GM18873 (cell line): ENCODE measurements around the gene NLGN3.

Source experiments
- ATAC-seq: cut with Tn5 transposase; IDR thresholded peaks from one replicate; pipeline ENCODE4 v1.9.1; 2021; ENCODE audit warnings: mild to moderate bottlenecking, moderate library complexity, moderate number of reproducible peaks; ENCODE audit not compliant: unreplicated experiment, low FRiP score

The NLGN3 gene

GRCh38 chrX:71144651-71145050 is at the start of gene NLGN3:
Gene NLGN3 (plus strand): TSS chrX:71144841. CDS start chrX:71147750, 2,909 bp downstream.
- ATAC-seq = no peak

- ATAC-seq = no peak
These were observed 49.6 kb upstream of the NLGN3 start for GRCh38 chrX:71095033-71095432.

- peak; percentile 77 for ATAC-seq
These were observed 49.1 kb upstream of the NLGN3 start, which contains the start of gene FOXO4 for GRCh38 chrX:71095555-71095980. Gene FOXO4 (plus strand): TSS chrX:71095851. CDS start chrX:71096529, 678 bp downstream.

GRCh38 chrX:71095981-71096759 is 48.5 kb upstream of the NLGN3 start:
- ATAC-seq = no peak

DNA sequence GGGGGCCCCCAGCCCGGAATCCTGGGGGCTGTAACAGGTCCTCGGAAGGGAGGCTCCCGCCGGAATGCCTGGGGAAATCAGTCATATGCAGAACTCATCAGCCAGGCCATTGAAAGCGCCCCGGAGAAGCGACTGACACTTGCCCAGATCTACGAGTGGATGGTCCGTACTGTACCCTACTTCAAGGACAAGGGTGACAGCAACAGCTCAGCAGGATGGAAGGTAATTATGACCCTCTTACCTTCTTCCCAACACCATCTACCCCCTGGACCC is 47.9 kb upstream of the NLGN3 start:
- ATAC-seq = no peak

DNA sequence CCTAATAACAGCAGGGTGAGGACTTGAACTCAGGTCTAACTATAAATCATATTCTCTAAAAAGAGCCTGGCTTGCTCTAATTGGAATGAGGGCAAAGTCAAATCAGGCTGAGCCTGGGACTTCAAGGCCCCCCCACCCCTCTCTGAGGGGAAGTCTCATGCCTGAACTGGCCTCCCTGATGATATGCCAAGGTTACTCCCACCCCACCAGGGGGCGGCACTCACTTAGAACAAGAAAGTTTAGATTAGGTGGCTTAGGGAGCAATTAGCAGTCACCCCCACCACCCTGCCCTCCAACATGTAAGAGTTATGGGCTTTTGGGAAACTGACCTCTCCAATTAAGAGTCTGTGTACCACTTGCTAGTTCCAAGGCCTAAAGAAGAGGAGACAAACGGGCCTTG is 46.3 kb upstream of the NLGN3 start:
- no peak for ATAC-seq

DNA sequence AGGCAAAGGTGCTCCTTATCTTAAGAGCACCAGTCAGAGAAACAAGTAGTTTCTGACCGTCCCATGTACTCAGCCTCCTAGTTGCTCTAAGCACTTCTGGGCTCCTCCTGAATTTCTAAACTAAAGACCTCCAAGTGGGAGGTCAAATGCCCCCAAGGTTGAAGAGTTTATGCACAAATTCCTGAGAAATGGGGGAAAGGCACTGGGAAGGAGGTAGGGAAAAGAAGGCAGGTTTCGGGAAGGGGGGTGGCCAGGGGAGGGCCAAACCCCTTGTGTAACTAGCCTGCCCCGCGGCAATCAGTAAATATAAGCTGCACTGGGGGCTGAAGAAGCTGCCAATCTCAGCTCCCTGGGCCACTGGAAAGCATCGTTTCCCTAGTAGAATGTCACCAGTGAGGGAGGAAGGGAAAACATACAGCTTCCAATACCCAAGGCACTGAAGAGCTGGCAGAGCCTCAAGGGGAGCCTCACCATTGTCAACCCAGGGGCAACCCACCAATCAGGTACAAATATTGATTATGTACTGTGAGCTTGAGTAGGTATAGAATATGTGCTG is 45.6 kb upstream of the NLGN3 start:
- no peak for ATAC-seq

GRCh38 chrX:71099736-71100135 is 44.9 kb upstream of the NLGN3 start:
- no peak for ATAC-seq

DNA sequence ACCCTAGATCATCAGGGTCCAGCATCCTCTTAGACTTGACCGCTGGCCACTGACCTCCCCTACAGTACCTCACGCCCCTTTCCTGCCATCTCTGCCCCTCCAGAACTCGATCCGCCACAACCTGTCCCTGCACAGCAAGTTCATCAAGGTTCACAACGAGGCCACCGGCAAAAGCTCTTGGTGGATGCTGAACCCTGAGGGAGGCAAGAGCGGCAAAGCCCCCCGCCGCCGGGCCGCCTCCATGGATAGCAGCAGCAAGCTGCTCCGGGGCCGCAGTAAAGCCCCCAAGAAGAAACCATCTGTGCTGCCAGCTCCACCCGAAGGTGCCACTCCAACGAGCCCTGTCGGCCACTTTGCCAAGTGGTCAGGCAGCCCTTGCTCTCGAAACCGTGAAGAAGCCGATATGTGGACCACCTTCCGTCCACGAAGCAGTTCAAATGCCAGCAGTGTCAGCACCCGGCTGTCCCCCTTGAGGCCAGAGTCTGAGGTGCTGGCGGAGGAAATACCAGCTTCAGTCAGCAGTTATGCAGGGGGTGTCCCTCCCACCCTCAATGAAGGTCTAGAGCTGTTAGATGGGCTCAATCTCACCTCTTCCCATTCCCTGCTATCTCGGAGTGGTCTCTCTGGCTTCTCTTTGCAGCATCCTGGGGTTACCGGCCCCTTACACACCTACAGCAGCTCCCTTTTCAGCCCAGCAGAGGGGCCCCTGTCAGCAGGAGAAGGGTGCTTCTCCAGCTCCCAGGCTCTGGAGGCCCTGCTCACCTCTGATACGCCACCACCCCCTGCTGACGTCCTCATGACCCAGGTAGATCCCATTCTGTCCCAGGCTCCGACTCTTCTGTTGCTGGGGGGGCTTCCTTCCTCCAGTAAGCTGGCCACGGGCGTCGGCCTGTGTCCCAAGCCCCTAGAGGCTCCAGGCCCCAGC is 43.8 kb upstream of the NLGN3 start:
- no peak for ATAC-seq

GRCh38 chrX:71102292-71102691 is 42.3 kb upstream of the NLGN3 start:
- ATAC-seq = no peak

- no peak for ATAC-seq
These were observed 41.3 kb upstream of the NLGN3 start for GRCh38 chrX:71103110-71103983.

DNA sequence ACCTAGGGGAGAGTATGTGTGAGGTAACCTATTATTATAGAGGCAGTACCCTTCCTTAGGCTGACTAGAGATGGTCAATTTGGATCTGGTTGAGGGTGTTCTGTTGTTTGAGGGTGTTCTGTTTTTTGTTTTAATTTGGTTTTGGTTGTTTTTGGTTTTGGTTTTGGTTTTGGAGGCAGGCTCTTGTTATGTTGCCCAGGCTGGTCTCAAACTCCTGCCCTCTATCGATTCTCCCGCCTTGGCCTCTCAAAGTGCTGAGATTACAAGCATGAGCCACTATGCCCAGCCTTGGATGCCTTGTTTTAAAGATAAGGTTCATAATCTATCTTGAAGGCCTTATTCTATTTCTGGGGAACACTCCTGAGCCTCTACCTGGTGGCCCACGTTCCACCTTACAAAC is 39.0 kb upstream of the NLGN3 start:
- no peak for ATAC-seq

DNA sequence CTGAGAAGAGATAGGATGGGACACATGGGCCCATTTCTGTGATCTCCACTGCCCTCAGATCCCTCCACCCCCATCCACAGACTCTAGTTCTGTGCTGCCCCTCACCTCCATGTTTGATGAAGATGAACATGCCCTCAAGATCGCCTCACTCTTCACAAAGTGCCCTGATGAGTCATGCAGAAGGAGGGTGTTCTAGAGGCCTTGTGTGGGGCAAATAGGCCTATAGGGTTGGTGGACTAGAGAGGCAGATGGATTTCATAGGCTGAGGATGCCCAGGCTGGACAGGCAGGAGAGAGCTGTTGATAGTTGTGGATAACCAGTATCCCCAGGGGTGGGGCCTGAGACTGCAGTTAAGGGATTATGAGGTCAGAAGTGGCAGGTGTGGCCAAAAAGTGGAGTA is 38.2 kb upstream of the NLGN3 start, which contains the start of gene CXorf65:
TSS of gene CXorf65 (minus strand) at position 314 of the 400 bp plus-strand sequence. CDS start at position 130, 184 bp downstream.
- no peak for ATAC-seq

DNA sequence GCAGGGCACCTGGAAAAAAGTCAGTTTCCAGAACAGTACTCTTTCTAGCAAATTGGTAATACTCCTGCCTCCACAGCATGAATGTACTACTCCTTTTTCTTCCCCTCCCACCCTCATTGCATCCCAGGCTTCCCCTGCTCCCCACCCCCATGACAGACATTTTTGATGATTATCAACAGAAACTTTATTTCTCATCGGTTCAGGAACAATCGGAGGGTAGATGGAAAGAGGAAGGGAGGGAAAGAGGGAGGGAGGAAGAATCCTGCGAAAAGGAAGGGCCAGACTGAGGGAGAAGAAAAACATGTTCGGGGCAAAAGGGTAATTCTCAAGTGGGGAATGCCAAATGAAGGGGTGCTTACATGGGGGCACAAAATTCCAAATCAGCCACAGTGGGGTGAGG is 37.4 kb upstream of the NLGN3 start:
- no peak for ATAC-seq

GRCh38 chrX:71107762-71108360 is 36.8 kb upstream of the NLGN3 start:
- no peak for ATAC-seq

DNA sequence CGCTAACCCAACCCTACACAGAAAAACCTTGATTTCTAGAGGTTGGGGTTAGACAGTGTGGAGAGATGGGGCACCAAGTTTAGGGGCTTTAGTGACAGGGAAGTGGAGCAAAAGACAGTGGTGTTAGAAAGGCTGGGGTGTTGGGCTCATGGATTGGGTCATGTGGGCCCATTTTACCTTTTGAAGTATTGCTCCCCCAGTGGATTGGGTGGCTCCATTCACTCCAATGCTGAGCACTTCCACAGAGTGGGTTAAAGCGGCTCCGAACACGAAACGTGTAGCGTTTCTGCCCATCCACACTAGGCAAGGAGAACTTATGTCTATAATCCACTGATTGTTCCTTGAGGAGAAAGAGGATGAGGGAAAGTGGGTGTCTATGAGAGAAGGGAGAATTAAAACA is 35.6 kb upstream of the NLGN3 start:
- ATAC-seq = no peak

DNA sequence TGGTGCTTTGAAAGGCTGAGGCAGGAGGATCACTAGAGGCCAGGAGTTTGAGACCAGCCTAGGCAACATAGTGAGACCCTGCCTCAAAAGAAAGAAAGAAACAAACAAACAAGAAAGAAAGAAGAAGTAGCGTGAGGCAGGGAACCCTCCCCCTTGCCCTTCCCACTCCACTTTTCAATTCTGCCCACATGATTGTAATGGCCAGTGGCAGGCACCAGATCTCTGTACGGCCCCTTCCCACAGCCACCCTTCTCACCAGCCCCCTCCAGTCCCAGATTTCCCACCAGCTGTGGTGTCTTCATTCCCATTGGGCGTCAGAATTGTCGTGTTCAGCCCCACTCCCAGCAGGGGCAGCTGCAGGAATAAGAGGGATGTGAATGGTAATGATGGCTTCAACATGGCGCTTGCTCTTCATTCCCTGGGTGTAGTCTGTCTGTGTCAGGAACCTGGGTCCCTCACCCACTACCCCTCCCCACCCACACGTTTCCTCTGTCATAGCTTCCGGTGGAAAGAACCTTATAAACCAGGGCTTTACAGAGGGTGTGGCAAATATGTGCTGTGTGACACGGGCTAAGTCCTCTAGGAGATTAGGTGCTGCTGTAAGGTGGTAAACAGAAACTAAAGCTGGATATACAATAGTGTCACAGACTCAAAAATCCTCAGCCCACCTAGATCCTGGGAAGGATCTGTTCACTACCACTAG is 33.3 kb upstream of the NLGN3 start, which contains the start of gene IL2RG:
TSS of gene IL2RG (minus strand) at position 437 of the 703 bp plus-strand sequence. CDS start at position 399, 38 bp downstream.
- ATAC-seq = peak; percentile 80

- peak; percentile 14 for ATAC-seq
These were observed 32.7 kb upstream of the NLGN3 start for GRCh38 chrX:71111921-71112431.

GRCh38 chrX:71117358-71117757 is 27.3 kb upstream of the NLGN3 start:
- no peak for ATAC-seq
